Thyroid gland (tissue), 4 donors: ENCODE measurements around the gene HEXIM2.

Experiments
- CTCF ChIP-seq, 6 experiments: fragments of 200-600 bp in 3 of 6; fragments of 450-650 bp in 3 of 6; sonication (generic) in 3 of 6; IDR thresholded peaks; one replicate each; pipeline ENCODE4 v1.5.1; 2016 to 2019; ENCODE audit warnings: antibody characterized with exemption in 6 of 6, mild to moderate bottlenecking in 2 of 6, inconsistent platforms in 1 of 6, moderate library complexity in 1 of 6
- POLR2A ChIP-seq, 2 donors: fragments of 450-650 bp; IDR thresholded peaks; one replicate each; pipeline ENCODE4 v1.6.1; 2017; ENCODE audit warnings: antibody characterized with exemption in 2 of 2, mild to moderate bottlenecking in 2 of 2, moderate library complexity in 1 of 2

- TF ChIP-seq CTCF (IDR thresholded peaks at IDR 0.05) (peak; percentile 47 to 87 (median 72)), POLR2A (IDR thresholded peaks at IDR 0.05) (peak in 1 of 2 donors; percentile 60)
Observed at GRCh38 chr17:45149037-45149668, 12.5 kb upstream of the HEXIM2 start.
